Measurements from ENCODE around the gene SPTB.

GRCh38 chr14:64789696-64790095, 90.0 kb downstream of the SPTB start:
- TF ChIP-seq CTCF (IDR thresholded peaks at IDR 0.05) = no peak
- TF ChIP-seq POLR2AphosphoS5 (IDR thresholded peaks at IDR 0.05) = no peak
